Nephron (organoid): ENCODE results near the gene SPATS2L.

ENCODE experiments used
- H3K27ac Mint-ChIP-seq, 3 experiments: 2 replicates each; pipeline ENCODE4 v1.8.0; 2020; ENCODE audit warnings: mixed read lengths in 3 of 3, mild to moderate bottlenecking in 2 of 3, moderate library complexity in 1 of 3
- H3K27me3 Mint-ChIP-seq: 2 replicates; pipeline ENCODE4 v1.8.0; 2021; ENCODE audit warnings: low read depth, mild to moderate bottlenecking, moderate library complexity, mixed read lengths
- H3K36me3 Mint-ChIP-seq: 2 replicates; pipeline ENCODE4 v1.8.0; 2020; ENCODE audit warnings: low read depth, mixed read lengths
- H3K4me1 Mint-ChIP-seq: 2 replicates; pipeline ENCODE4 v1.8.0; 2020; ENCODE audit warnings: mixed read lengths
- H3K4me3 Mint-ChIP-seq, 3 experiments: 2 replicates each; pipeline ENCODE4 v1.8.0; 2020; ENCODE audit warnings: mild to moderate bottlenecking in 3 of 3, mixed read lengths in 3 of 3, moderate library complexity in 2 of 3
- H3K9me3 Mint-ChIP-seq: 2 replicates; pipeline ENCODE4 v1.8.0; 2020; ENCODE audit warnings: mixed read lengths
- TF ChIP-seq, protein P1 (sequence below), 3 experiments: fragments of 200-600 bp; sonication (generic); IDR thresholded peaks; one replicate each; pipeline ENCODE4 v1.5.0; 2021; ENCODE audit warnings: antibody characterized with exemption in 3 of 3; ENCODE audit not compliant: unreplicated experiment in 3 of 3

Gene SPATS2L

DNA sequence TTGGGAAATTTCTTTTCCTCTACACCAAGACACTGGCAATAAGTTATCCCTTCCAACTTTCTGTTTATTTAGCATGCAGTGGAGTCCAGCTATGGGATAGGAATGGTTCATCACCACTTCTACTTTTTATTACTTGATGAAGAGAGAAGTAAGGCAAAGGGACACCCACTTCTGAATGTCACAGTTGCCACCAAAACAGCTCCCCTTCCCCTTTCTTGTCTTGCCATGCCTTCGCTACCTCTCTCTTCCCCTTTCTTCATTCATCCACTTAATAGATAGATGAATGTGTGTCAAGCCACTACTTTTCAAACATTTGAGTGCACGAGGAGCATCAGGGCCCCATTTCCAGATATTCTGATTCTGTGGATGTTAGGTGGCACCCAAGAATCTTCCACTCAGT, 143.8 kb downstream of the SPATS2L start:
- Mint-ChIP-seq H3K4me1 (peaks cover 36% of the 10 kb centered on the region), H3K4me3 (no peak overlapping the region), H3K36me3 (peaks cover 45% of the 10 kb centered on the region), H3K27ac (peak overlapping the region in 1 of 3 experiments; percentile 52), H3K27me3 (no peaks in the 10 kb centered on the region), H3K9me3 (no peaks in the 10 kb centered on the region)
- TF ChIP-seq, protein P1, sequence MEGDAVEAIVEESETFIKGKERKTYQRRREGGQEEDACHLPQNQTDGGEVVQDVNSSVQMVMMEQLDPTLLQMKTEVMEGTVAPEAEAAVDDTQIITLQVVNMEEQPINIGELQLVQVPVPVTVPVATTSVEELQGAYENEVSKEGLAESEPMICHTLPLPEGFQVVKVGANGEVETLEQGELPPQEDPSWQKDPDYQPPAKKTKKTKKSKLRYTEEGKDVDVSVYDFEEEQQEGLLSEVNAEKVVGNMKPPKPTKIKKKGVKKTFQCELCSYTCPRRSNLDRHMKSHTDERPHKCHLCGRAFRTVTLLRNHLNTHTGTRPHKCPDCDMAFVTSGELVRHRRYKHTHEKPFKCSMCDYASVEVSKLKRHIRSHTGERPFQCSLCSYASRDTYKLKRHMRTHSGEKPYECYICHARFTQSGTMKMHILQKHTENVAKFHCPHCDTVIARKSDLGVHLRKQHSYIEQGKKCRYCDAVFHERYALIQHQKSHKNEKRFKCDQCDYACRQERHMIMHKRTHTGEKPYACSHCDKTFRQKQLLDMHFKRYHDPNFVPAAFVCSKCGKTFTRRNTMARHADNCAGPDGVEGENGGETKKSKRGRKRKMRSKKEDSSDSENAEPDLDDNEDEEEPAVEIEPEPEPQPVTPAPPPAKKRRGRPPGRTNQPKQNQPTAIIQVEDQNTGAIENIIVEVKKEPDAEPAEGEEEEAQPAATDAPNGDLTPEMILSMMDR (IDR thresholded peaks at IDR 0.05; ENCODE audit: unreplicated experiment in 3 of 3), result no peak

DNA sequence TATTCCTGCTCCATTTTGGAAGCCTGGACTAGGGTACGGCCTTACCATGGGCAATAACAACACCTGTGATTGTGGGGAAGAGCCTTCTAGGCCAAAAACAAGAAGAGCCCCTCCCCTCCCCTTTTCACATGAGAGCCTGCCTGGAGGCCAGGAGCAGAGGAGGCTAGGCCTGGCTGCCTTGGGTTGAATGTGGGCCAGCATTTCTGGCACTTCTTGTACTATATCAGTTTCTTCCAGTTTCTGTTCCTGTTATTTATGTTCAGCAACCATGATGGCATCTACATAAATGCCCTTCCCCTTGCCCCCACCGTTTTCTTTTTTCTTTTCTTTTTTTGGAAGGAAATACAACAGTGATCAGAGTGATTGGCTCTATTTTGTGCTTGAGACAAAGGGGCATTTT, 145.0 kb downstream of the SPATS2L start:
- no peak overlapping the region for H3K4me3 Mint-ChIP-seq
- no peak overlapping the region for H3K27ac Mint-ChIP-seq
- no peaks in the 10 kb centered on the region for H3K9me3 Mint-ChIP-seq
- peaks cover 36% of the 10 kb centered on the region for H3K4me1 Mint-ChIP-seq
- peaks cover 43% of the 10 kb centered on the region for H3K36me3 Mint-ChIP-seq
- H3K27me3 Mint-ChIP-seq, result no peaks in the 10 kb centered on the region
- TF ChIP-seq, protein P1 (IDR thresholded peaks at IDR 0.05; ENCODE audit: unreplicated experiment in 3 of 3), result no peak

DNA sequence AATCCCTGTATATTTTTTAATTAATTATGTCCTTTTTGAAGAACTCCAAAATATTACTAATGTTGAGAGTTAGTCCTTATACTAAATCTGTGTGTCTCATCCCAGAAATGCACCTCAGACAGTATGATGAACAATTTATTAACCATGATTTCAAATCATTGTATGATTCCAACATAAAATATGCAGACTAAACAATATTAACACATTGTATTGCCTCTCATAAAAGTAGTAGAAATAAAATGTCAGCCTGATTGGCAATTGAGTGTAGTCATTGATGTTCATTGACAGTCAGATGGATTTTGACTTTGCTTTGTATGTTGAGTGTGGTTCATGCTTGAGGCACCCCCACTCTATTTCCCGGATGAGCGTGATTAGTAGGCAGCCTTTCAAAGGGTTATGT, 145.9 kb downstream of the SPATS2L start:
- H3K4me1 Mint-ChIP-seq, result peaks cover 28% of the 10 kb centered on the region
- no peak overlapping the region for H3K4me3 Mint-ChIP-seq
- no peaks in the 10 kb centered on the region for H3K9me3 Mint-ChIP-seq
- H3K27ac Mint-ChIP-seq, result no peak overlapping the region
- no peaks in the 10 kb centered on the region for H3K27me3 Mint-ChIP-seq
- TF ChIP-seq, protein P1 (IDR thresholded peaks at IDR 0.05; ENCODE audit: unreplicated experiment in 3 of 3), result no peak
- H3K36me3 Mint-ChIP-seq, result peaks cover 41% of the 10 kb centered on the region

DNA sequence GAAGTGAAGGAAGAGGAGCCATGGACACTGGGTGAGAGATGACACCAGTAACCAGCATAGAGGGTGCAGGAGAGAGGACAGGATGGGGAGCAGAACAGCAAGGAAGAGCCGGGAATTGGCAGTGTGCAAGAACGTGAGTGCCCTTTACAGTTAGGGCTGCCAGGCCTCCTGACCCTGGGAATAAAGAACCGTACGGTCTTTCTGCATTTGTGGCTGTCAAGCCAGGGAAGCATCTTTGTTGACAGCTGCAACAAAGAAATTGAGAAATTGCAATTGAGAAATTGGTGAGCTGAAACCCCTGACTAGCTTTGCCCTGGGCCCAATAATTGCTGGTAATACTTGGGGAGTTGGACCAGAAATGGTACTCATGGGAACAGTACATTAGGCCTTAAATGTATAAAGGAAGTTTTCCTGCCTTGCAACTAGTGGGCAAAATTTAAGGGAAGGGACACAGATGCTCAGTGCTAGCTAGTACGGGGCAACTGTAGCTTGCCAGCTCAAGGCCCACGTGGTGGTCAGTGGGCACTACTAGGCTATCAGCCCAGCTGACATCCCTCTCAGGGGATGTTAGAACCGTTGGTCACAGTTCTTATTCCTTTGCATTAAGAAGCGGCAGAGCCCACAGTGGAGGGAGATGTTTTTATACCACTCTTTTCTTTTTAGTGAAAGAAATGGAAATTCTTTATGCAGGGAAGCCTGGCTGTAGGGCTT, 146.8 kb downstream of the SPATS2L start:
- no peaks in the 10 kb centered on the region for H3K9me3 Mint-ChIP-seq
- no peak overlapping the region for H3K4me3 Mint-ChIP-seq
- TF ChIP-seq, protein P1 (IDR thresholded peaks at IDR 0.05; ENCODE audit: unreplicated experiment in 3 of 3), result no peak
- no peaks in the 10 kb centered on the region for H3K27me3 Mint-ChIP-seq
- H3K36me3 Mint-ChIP-seq, result peaks cover 43% of the 10 kb centered on the region
- H3K4me1 Mint-ChIP-seq, result peaks cover 25% of the 10 kb centered on the region
- no peak overlapping the region for H3K27ac Mint-ChIP-seq

DNA sequence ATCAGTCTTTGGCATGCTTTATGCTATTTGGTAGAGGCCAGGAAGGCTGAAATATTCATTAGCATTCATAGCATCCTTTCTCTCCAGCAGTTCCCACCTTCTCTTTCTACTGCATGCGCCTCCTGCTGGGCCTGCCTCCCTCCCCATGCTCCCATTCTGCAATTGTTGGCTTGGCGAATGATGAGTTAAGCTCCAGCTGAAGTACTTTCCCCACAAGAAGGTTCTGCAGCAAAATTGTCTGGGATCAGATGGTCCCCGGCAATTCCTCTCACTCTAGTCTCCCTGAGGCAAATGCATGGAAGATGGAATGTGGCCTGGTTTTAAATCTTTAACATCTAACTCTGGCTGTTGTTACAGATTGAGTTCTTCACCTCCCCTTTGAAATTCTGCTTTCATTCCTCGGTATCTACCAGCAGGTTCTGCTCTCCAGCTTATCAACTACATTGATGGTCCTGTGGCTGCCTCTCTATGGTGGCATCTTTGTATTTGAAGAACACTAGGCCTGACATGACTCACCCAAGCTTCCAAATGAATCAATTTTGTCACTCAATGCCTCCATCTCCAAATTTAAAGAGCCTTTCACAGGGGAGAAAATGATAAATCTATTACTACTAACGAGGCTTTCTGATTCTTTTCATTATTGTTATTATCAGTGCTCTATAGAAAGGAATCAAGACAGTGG, 147.5 kb downstream of the SPATS2L start:
- Mint-ChIP-seq H3K4me3 (no peak overlapping the region), H3K27me3 (no peaks in the 10 kb centered on the region), H3K9me3 (no peaks in the 10 kb centered on the region), H3K27ac (no peak overlapping the region), H3K36me3 (peaks cover 48% of the 10 kb centered on the region), H3K4me1 (peaks cover 18% of the 10 kb centered on the region)
- TF ChIP-seq, protein P1 (IDR thresholded peaks at IDR 0.05; ENCODE audit: unreplicated experiment in 3 of 3), result no peak
